SK-N-MC (cell line): Measurements from ENCODE around the gene ALKBH6.
"Not testable (repeated sequence)": the region's sequence is repeated elsewhere in the genome, so short reads cannot be mapped to it uniquely, and the experiment has no call there.

Source experiments
- DNase-seq: peaks from one replicate; pipeline ENCODE4 v3.0.0-alpha.2; 2011; ENCODE audit warnings: low read depth, low spot score
- H3K27ac ChIP-seq: fragments of 200-600 bp; sonication (generic); 2 replicates; pipeline ENCODE4 v1.5.1; 2016; ENCODE audit warnings: mixed run types
- H3K36me3 ChIP-seq: fragments of 200-600 bp; sonication (generic); 2 replicates; pipeline ENCODE4 v1.6.1; 2017; ENCODE audit warnings: antibody characterized with exemption, low read length, mixed read lengths; ENCODE audit not compliant: insufficient read depth
- H3K4me3 ChIP-seq: fragments of 200-600 bp; sonication (generic); 2 replicates; pipeline ENCODE4 v1.5.1; 2016
- H3K9ac ChIP-seq: fragments of 200-600 bp; sonication (generic); 2 replicates; pipeline ENCODE4 v1.8.0; 2017; ENCODE audit warnings: mixed run types, mixed read lengths; ENCODE audit not compliant: insufficient read length
- H3K9me3 ChIP-seq: fragments of 200-600 bp; sonication (generic); 2 replicates; pipeline ENCODE4 v1.6.1; 2017; ENCODE audit warnings: low read depth, mild to moderate bottlenecking, antibody characterized with exemption, low read length, moderate library complexity, mixed read lengths
- EZH2 ChIP-seq: fragments of 200-600 bp; sonication (generic); IDR thresholded peaks from one replicate; pipeline ENCODE4 v1.6.1; 2017; ENCODE audit warnings: antibody characterized with exemption
- FOXP2 ChIP-seq: optimal IDR thresholded peaks from 2 replicates; pipeline ENCODE3; 2011; ENCODE audit warnings: mild to moderate bottlenecking, moderate library complexity; ENCODE audit not compliant: insufficient read depth; ENCODE audit errors: extremely low read length, control extremely low read depth
- POLR2AphosphoS5 ChIP-seq: IDR thresholded peaks from 2 replicates; pipeline ENCODE4 v1.6.1; 2012; ENCODE audit warnings: mild to moderate bottlenecking, low read depth, low read length, borderline replicate concordance

ALKBH6 gene

DNA sequence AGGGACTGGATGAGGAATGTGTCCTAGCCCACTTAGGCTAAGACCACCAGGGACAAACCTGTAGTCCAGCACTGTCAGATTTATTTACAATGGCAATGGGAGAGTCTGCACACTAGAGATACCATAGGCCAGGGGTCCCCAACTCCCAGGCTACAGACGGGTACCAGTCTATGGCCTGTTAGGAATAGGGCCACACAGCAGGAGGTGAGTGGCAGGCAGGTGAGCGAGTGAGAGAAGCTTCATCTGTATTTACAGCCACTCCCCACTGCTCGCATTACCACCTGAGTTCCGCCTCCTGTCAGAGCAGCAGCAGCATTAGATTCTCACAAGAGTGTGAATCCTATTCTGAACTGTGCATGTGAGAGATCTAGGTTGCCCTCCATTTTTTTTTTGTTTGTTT lies 37.6 kb upstream of the ALKBH6 start:
- TF ChIP-seq POLR2AphosphoS5 = no peak
- no peak for TF ChIP-seq FOXP2
- no peak for TF ChIP-seq EZH2
- Histone ChIP-seq H3K9ac (no peak overlapping the region), H3K27ac (no peak overlapping the region), H3K9me3 (no peaks in the 10 kb centered on the region), H3K4me3 (no peak overlapping the region), H3K36me3 (no peaks in the 10 kb centered on the region)
- no peak for DNase-seq

DNA sequence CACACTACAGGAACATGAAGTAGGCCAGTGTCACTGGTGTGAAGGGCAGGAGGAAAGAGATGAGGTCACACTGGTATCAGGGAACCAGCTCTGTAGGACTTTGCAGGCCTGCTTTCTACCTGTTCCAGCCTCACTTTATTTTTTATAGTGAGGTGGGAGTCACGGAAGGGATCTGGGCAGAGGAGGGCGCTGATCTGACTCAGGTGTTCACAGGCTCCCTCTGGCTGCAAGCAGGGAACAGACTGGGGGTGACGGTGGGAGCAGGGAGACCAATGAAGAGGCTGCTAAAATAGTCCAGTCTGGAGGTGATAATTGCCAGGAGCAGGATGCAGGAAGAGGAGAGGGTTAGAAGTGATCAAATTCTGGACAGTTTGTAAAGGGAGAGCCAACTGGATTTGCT lies 37.2 kb upstream of the ALKBH6 start:
- Histone ChIP-seq H3K9ac (no peak overlapping the region), H3K4me3 (no peak overlapping the region), H3K9me3 (no peaks in the 10 kb centered on the region), H3K27ac (no peak overlapping the region), H3K36me3 (no peaks in the 10 kb centered on the region)
- TF ChIP-seq FOXP2 (no peak), EZH2 (no peak), POLR2AphosphoS5 (no peak)
- DNase-seq = no peak

DNA sequence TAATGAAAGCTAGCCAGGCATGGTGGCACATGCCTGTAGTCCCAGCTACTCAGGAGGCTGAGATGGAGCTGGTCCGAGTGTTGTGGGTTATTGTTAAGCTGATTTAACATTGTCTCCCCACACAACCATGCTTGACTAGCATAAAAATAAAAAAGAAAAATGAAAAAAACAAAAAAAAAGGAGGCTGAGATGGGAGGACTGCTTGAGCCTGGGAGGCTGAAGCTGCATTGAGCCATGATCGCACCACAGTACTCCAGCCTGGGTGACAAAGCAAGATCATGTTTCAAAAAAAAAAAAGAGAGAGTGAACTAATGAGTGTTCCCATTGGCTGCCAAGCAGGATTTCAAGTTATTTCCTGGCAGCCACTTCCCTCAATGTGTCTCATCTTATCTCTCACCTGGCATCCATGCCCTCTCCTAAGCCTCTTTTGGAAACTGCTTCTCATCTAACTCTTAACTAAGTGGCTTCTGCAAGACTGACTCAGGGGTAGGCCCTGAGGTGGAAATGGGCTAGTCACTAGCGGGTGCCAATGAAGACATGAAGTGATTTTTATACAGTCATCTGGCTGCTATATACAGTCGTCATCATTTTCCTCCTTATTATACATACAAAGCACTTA lies 35.2 kb upstream of the ALKBH6 start:
- DNase-seq = no peak
- Histone ChIP-seq H3K36me3 (no peaks in the 10 kb centered on the region), H3K4me3 (no peak overlapping the region), H3K9ac (no peak overlapping the region), H3K27ac (no peak overlapping the region), H3K9me3 (no peaks in the 10 kb centered on the region)
- TF ChIP-seq EZH2 = no peak
- TF ChIP-seq FOXP2 = no peak
- no peak for TF ChIP-seq POLR2AphosphoS5

GRCh38 chr19:36047835-36048234 lies 33.8 kb upstream of the ALKBH6 start:
- no peak for TF ChIP-seq FOXP2
- no peak for TF ChIP-seq EZH2
- no peak for TF ChIP-seq POLR2AphosphoS5
- H3K9ac ChIP-seq = no peak overlapping the region
- H3K9me3 ChIP-seq = no peaks in the 10 kb centered on the region
- no peaks in the 10 kb centered on the region for H3K36me3 ChIP-seq
- DNase-seq = no peak
- no peak overlapping the region for H3K4me3 ChIP-seq
- no peak overlapping the region for H3K27ac ChIP-seq

- Histone ChIP-seq H3K9ac (no peak overlapping the region), H3K9me3 (no peaks in the 10 kb centered on the region), H3K36me3 (no peaks in the 10 kb centered on the region), H3K27ac (no peak overlapping the region), H3K4me3 (no peak overlapping the region)
- no peak for DNase-seq
- TF ChIP-seq EZH2 (no peak), FOXP2 (no peak), POLR2AphosphoS5 (no peak)
Observed at GRCh38 chr19:36046443-36047050, 32.5 kb upstream of the ALKBH6 start.

DNA sequence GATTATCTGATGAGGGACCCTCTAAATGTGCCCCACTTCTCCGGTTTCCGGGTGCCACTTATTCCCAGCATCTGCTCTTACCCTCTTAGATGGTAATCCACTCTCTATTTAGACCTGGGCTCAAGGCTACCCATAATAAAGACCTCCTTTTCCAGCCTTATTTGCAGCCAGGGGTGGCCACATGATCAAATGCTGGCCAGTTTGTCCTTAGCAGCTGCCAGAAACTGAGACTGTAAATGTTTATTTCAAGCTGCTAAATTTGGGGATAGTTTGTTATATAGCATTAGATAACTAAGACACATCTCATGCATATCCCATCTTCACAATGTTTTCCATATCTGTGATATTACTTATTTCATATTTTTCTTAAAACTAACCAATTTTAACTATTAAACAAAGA lies 29.9 kb upstream of the ALKBH6 start:
- TF ChIP-seq EZH2 (no peak), FOXP2 (no peak), POLR2AphosphoS5 (no peak)
- no peaks in the 10 kb centered on the region for H3K36me3 ChIP-seq
- no peak overlapping the region for H3K4me3 ChIP-seq
- no peak overlapping the region for H3K9ac ChIP-seq
- no peak for DNase-seq
- no peaks in the 10 kb centered on the region for H3K9me3 ChIP-seq
- no peak overlapping the region for H3K27ac ChIP-seq

GRCh38 chr19:36041831-36042230 lies 27.8 kb upstream of the ALKBH6 start:
- DNase-seq = no peak
- peak overlapping the region; percentile 73 for H3K27ac ChIP-seq
- H3K4me3 ChIP-seq = no peak overlapping the region
- H3K9ac ChIP-seq = no peak overlapping the region
- no peaks in the 10 kb centered on the region for H3K9me3 ChIP-seq
- no peaks in the 10 kb centered on the region for H3K36me3 ChIP-seq
- TF ChIP-seq FOXP2 (no peak), EZH2 (no peak), POLR2AphosphoS5 (no peak)

GRCh38 chr19:36041092-36041491 lies 27.1 kb upstream of the ALKBH6 start:
- H3K27ac ChIP-seq = peak overlapping the region; percentile 73; the same call in 1 of the 2 replicates
- DNase-seq, H3K4me3 ChIP-seq, H3K9ac ChIP-seq, H3K9me3 ChIP-seq, H3K36me3 ChIP-seq: not testable (repeated sequence)

DNA sequence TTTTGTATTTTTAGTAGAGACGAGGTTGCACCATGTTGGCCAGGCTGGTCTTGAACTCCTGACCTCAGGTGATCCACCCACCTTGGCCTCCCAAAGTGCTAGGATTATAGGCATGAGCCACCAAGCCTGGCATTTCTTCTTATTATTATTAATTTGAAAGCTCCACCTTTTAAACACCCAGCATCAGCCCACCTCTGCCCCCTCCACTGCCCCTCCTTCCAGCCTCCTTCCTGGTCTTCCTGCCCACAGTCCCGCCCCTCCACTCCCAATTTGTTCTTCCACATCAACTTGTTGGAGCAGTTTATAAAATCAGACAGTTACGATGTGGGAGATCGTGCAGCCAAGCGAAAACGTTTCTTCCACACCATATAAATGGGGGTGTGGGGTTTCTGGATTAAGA lies 26.5 kb upstream of the ALKBH6 start:
- H3K9ac ChIP-seq = no peak overlapping the region
- no peak overlapping the region for H3K4me3 ChIP-seq
- TF ChIP-seq EZH2 (no peak), FOXP2 (no peak), POLR2AphosphoS5 (no peak)
- H3K27ac ChIP-seq = no peak overlapping the region
- no peaks in the 10 kb centered on the region for H3K36me3 ChIP-seq
- DNase-seq = no peak
- no peaks in the 10 kb centered on the region for H3K9me3 ChIP-seq
